Astrocyte (in vitro differentiated cells and primary cell): ENCODE results near the gene ANKIB1.

Source experiments
- EZH2 ChIP-seq: IDR thresholded peaks from 2 replicates; pipeline ENCODE4 v1.6.1; 2012; ENCODE audit warnings: mild to moderate bottlenecking, low read length, inconsistent platforms; ENCODE audit not compliant: insufficient read depth
- TF ChIP-seq, protein P1 (sequence below): IDR thresholded peaks from 2 replicates; pipeline ENCODE4 v1.5.1; 2011; ENCODE audit warnings: low read depth, mild to moderate bottlenecking, inconsistent platforms, low read length, moderate library complexity; ENCODE audit not compliant: insufficient read depth

DNA sequence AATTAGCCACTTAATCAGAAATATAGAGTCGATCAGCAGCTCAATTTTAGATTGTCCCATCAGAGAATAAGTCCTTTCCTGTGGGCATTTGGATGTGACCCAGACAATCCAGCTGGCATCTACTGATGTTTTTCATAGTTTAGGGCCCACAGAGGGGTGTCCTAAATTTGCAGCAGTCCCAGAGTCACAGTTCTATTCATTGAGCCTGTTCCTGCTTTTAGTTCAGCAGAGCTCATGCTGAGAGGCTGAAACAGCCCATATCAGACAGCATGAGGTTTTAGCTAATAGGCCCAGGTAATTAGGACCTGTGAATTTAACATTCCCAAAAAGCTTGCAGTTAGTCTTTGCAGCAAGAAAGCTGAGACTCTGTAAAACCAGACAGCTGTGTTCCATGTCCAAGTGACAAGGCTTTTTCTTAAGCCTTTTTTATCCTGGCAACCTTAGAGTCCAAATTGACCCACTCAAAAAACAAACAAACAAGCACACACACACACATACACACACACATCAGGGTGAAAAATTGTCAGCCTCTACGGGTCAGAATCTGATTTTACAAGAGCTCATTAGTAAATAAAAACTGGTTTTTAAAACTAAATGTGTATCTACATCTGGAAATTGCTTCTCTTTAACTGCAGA, 33.7 kb downstream of the ANKIB1 start:
- TF ChIP-seq, protein P1, sequence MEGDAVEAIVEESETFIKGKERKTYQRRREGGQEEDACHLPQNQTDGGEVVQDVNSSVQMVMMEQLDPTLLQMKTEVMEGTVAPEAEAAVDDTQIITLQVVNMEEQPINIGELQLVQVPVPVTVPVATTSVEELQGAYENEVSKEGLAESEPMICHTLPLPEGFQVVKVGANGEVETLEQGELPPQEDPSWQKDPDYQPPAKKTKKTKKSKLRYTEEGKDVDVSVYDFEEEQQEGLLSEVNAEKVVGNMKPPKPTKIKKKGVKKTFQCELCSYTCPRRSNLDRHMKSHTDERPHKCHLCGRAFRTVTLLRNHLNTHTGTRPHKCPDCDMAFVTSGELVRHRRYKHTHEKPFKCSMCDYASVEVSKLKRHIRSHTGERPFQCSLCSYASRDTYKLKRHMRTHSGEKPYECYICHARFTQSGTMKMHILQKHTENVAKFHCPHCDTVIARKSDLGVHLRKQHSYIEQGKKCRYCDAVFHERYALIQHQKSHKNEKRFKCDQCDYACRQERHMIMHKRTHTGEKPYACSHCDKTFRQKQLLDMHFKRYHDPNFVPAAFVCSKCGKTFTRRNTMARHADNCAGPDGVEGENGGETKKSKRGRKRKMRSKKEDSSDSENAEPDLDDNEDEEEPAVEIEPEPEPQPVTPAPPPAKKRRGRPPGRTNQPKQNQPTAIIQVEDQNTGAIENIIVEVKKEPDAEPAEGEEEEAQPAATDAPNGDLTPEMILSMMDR: no peak
- no peak for TF ChIP-seq EZH2
